ENCODE measurements around the gene LIPC.

LIPC gene

DNA sequence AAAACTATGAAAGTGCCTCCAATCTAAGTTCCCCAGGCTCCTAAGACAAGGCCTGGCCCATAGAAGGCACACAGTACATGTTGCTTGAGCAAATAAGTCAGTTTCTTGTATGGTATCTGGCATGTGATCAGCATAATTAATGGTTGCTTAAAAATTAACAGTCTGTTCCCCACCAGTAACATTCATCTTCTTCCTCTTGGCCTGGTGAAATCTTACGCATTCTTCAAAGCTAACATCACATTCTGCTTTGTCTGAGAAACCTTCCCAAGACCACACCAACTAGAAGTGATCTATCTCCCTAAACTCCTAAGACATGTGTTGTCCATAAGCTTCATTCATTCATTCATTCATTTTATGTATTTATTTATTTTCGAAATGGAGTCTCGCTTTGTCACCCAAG is 48.1 kb downstream of the LIPC start:
- no peak overlapping the region for H3K4me3 ChIP-seq (replicated peaks; ENCODE audit: low read depth, low read length)
- TF ChIP-seq, protein P1, sequence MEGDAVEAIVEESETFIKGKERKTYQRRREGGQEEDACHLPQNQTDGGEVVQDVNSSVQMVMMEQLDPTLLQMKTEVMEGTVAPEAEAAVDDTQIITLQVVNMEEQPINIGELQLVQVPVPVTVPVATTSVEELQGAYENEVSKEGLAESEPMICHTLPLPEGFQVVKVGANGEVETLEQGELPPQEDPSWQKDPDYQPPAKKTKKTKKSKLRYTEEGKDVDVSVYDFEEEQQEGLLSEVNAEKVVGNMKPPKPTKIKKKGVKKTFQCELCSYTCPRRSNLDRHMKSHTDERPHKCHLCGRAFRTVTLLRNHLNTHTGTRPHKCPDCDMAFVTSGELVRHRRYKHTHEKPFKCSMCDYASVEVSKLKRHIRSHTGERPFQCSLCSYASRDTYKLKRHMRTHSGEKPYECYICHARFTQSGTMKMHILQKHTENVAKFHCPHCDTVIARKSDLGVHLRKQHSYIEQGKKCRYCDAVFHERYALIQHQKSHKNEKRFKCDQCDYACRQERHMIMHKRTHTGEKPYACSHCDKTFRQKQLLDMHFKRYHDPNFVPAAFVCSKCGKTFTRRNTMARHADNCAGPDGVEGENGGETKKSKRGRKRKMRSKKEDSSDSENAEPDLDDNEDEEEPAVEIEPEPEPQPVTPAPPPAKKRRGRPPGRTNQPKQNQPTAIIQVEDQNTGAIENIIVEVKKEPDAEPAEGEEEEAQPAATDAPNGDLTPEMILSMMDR (IDR thresholded peaks at IDR 0.05; ENCODE audit: low read length, missing control alignments): no peak
- DNase-seq (ENCODE audit: low read depth): no peak

DNA sequence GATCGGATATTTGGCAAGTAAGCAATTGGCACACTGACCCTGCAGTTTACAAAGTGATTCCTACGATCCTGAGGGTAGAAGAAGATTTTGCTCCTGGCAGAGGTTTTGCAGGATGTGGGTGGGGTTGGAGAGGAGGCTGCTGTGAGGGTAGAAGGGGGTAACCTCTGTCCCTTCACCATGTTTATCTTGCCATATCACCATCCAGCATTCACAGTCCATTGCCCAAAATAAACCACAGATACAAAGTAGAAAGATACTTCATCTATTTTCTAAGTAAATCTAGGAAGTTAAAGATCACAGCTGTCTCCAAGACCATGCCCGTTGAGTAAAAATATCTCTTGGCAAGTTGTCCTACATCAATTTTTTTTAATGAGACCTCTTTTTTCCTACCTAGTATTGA is 51.6 kb downstream of the LIPC start:
- TF ChIP-seq, protein P1 (IDR thresholded peaks at IDR 0.05; ENCODE audit: low read length, missing control alignments): no peak
- DNase-seq (ENCODE audit: low read depth): no peak
- H3K4me3 ChIP-seq (replicated peaks; ENCODE audit: low read depth, low read length): no peak overlapping the region

DNA sequence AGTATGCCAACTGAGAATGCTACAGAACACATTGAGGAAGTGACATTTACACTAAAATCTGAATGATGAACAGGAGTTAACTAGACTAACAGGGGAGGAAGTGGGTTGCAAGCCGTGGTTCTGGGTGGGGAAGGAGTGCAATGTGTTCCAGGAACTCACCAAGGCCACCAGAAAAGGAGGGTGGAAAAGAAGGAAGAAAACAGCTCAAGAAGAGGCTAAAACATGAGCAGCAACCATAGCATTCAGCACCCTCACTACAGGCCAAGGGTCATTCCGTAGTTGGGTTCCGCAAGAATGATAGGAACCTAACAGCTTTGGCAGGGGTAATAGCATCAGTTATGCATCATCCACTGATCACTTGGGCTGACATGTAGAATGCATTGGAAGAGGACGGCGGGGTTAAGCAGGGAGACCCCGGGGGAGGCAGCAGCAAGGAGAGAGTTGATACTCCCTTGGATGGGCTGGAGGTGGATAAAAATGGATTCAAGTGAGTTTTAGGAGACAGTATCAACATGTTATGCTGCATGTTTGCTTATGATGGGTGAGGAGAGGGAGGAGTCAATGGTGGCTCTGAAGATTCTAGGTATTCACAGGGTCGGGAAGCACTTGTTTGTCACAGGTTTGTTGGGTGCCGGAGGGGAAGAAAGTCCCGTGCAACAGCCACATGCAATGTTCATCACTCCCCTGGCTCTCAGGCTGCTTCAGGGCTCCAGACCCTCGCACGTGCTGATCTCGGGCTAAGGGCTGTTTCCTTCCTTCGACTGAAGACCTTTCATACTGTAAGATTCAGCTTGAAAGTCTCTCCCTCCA is 53.2 kb downstream of the LIPC start:
- H3K4me3 ChIP-seq (replicated peaks; ENCODE audit: low read depth, low read length): no peak overlapping the region
- DNase-seq (ENCODE audit: low read depth): no peak
- TF ChIP-seq, protein P1 (IDR thresholded peaks at IDR 0.05; ENCODE audit: low read length, missing control alignments): no peak

DNA sequence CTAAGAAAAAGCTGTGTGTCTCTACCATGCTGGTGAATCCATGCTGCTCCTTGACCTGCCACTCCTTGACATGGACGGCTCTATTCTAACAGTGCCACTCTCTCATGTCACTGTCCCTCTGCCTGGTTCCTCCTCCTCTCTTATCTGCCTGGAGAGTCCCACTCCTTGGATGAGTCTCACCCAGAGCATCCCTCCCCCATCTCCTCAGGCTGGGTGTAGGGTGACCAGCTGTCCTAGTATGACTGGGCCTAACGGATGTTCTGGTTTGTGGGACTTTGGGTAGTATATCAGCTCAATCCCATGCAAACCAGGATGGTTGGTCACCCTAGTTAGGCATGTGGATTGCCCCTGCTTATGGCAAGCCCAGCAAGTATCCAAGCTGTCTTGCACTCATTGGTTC is 54.3 kb downstream of the LIPC start:
- no peak for DNase-seq (ENCODE audit: low read depth)
- TF ChIP-seq, protein P1 (IDR thresholded peaks at IDR 0.05; ENCODE audit: low read length, missing control alignments): no peak
- H3K4me3 ChIP-seq (replicated peaks; ENCODE audit: low read depth, low read length): no peak overlapping the region

DNA sequence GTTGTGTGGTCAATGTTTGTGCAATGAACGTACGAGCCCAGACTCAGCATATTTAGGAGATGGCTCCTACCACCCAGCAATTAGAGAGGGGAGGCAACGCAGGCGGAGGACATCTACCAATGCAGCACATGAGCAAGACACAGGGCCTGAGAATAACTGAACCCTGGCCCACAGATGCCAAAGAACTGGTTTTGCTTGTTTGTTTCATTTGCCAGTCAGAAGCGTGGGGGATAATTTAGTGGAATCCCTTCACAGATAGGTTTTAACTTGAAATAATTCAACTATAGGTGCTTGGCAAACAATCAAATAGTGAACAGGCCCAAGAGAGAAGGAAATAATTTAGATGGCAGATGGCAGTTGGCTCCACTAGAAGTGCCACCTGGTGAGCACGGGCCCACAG is 54.8 kb downstream of the LIPC start:
- no peak for DNase-seq (ENCODE audit: low read depth)
- TF ChIP-seq, protein P1 (IDR thresholded peaks at IDR 0.05; ENCODE audit: low read length, missing control alignments): no peak

DNA sequence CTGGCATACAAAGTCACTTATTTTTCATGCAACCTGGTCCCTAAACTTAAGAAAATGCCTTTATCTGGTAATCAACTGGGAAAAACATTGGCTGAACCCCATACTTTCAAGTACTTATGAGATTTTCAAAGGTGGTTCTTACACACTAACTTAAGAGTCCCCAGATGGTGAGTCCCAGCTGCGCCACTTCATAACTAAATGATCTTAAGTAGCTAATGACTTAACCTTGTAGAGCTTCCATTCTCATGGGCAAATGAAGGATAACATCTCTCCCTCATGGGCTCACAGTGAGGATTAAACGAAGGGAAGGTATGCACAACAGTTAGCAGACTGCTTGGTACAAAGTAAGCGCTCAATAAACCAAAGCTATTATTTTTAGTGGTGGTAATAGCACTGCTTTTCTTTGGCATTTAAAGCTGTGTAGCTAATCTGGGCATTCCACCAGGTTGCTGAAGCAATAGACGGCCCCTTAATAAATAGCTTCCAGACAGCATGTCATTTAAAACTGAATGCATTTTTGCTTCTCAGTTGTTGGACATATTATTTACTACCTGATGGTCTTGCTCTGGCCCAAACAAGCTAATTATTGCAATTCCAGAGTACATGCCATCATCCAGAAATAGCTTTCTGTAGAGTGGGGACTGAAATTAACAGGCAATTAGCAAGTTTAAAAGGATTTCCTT is 55.4 kb downstream of the LIPC start:
- H3K4me3 ChIP-seq (replicated peaks; ENCODE audit: low read depth, low read length): no peak overlapping the region
- TF ChIP-seq, protein P1 (IDR thresholded peaks at IDR 0.05; ENCODE audit: low read length, missing control alignments): no peak
- no peak for DNase-seq (ENCODE audit: low read depth)

More for the DNA sequence above, 54.8 kb downstream of the LIPC start:
- no peak overlapping the region for H3K4me3 ChIP-seq (replicated peaks; ENCODE audit: low read depth, low read length)
